GM12872 (cell line): ENCODE measurements around the gene EDIL3.

Source experiments
- CTCF ChIP-seq: IDR thresholded peaks from 3 replicates; pipeline ENCODE4 v1.5.1; 2011; ENCODE audit warnings: low read depth, mild to moderate bottlenecking, low read length, moderate library complexity; ENCODE audit not compliant: insufficient read depth

Gene EDIL3

GRCh38 chr5:84149094-84149493, 235.6 kb downstream of the EDIL3 start:
- TF ChIP-seq CTCF, result no peak

- no peak for TF ChIP-seq CTCF
These were observed 236.0 kb downstream of the EDIL3 start for GRCh38 chr5:84148651-84149050.

GRCh38 chr5:84137541-84137940, 247.1 kb downstream of the EDIL3 start:
- TF ChIP-seq CTCF, result no peak

DNA sequence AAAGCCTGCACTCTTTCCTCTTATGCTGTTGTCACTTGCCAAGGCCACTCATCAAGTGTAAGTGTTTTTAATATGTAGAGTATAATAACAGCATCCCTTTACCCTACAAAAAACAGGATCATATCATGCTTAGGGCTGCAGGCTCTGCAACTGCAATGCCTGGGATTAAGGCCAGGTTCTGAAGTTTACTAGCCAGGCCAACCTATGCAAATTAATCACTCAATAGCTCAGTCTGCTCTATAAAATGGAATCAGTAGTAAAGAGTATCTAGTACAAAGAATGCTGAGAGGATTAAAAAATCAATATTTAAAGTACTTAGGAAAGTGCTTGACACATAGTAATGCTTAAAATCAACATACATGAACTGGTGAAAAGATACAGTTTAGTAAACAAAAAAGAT, 253.3 kb downstream of the EDIL3 start:
- no peak for TF ChIP-seq CTCF

DNA sequence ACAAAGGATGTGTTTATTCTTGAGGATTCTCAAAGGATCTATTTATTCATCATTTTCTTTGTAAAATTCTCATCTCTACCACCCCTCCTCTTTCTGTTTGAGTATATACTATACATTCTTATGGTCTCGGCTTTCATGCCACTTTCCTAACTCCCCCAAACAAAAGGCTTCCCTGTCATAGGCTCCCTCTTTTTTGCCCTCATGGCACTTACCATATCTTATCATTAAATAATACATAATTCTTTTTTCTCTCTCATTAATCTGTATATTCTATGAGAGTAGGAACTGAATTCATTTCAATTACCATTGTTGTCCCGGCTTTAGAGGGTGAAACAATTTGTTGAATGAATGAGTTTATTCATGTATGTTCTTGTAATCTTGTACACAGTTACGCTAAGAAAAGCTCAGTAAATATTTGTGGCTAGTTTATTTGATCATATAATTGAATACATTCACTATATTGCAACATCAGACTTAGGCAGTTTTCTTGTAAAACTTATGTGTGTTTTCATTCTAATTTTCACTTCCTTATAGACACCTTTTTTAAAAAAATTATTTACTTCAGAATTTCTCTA, 254.6 kb downstream of the EDIL3 start:
- TF ChIP-seq CTCF, result no peak

DNA sequence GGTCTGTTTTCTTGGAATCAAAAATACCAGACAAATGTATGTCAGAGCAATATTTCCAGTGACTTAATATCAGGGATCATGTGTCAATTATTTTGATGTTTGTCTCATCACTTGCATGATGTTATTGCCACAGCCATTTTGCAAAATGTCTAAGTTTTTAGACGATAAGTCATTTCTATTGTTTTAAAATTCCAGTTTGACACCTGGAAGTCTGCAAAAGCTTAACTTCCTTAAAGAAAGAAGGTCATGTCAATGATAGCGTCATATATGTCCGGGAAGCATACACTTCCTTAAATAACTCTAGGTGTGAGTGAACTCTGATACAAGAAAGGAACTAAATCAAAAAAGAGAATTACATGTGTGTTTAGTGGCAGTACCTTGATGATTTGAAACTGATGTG, 259.5 kb downstream of the EDIL3 start:
- no peak for TF ChIP-seq CTCF

GRCh38 chr5:84119252-84119651, 265.4 kb downstream of the EDIL3 start:
- no peak for TF ChIP-seq CTCF
